Calu3 (cell line): ENCODE measurements around the gene WDR7. TPM values are rescaled to one million over a fixed set of nuclear protein-coding genes. Genes with fewer than 3 reads are reported as not detected.
A peak's percentile ranks its signal among the peaks of the same experiment; 100 is the strongest.

Experiments used
- BruUV-seq: library from RNA; stranded (reverse); fragments of 400-500 nt; replicated peaks from 2 replicates; lab custom pipeline; 2021; lab: Mats Ljungman, UMichigan
- CTCF ChIA-PET: fragments of 300-600 bp; sonication (Branson Sonifier 250); formaldehyde crosslinking; loops from one replicate; lab custom pipeline; 2022; ENCODE audit warnings: antibody characterized with exemption; lab: Charles Lee
- DNase-seq: peaks from one replicate; pipeline ENCODE4 v3.0.0; 2022
- H3K27ac Mint-ChIP-seq: one replicate; pipeline ENCODE4 v1.8.0; 2022; ENCODE audit warnings: mixed read lengths; ENCODE audit not compliant: unreplicated experiment
- H3K27me3 Mint-ChIP-seq: one replicate; pipeline ENCODE4 v1.8.0; 2022; ENCODE audit warnings: mixed read lengths; ENCODE audit not compliant: unreplicated experiment
- H3K36me3 Mint-ChIP-seq: one replicate; pipeline ENCODE4 v1.8.0; 2022; ENCODE audit warnings: mild to moderate bottlenecking, moderate library complexity, mixed read lengths; ENCODE audit not compliant: insufficient read depth, unreplicated experiment
- H3K4me1 Mint-ChIP-seq: one replicate; pipeline ENCODE4 v1.8.0; 2022; ENCODE audit warnings: mild to moderate bottlenecking, low read depth, mixed read lengths; ENCODE audit not compliant: unreplicated experiment
- H3K4me3 Mint-ChIP-seq: one replicate; pipeline ENCODE4 v1.8.0; 2022; ENCODE audit warnings: mild to moderate bottlenecking, low read depth, moderate library complexity, mixed read lengths; ENCODE audit not compliant: unreplicated experiment
- H3K9me3 Mint-ChIP-seq: one replicate; pipeline ENCODE4 v1.8.0; 2022; ENCODE audit warnings: low read depth, mixed read lengths; ENCODE audit not compliant: unreplicated experiment
- CTCF ChIP-seq: fragments of 200-600 bp; IDR thresholded peaks from one replicate; pipeline ENCODE4 v1.8.0; 2022; ENCODE audit warnings: antibody characterized with exemption; ENCODE audit not compliant: unreplicated experiment
- intact Hi-C: fragments of 100-400 bp; cut with micrococcal nuclease; formaldehyde crosslinking; loops from one replicate; pipeline ENCODE4 v1.10.0; 2022; ENCODE audit not compliant: unreplicated experiment
- total RNA-seq: library from RNA; stranded (reverse); gene quantifications from 2 replicates; pipeline ENCODE4 v1.2.3, GENCODE V29; 2022

The WDR7 gene
- total RNA-seq, 1 experiment from 2014 or later: 16.2 TPM

DNA sequence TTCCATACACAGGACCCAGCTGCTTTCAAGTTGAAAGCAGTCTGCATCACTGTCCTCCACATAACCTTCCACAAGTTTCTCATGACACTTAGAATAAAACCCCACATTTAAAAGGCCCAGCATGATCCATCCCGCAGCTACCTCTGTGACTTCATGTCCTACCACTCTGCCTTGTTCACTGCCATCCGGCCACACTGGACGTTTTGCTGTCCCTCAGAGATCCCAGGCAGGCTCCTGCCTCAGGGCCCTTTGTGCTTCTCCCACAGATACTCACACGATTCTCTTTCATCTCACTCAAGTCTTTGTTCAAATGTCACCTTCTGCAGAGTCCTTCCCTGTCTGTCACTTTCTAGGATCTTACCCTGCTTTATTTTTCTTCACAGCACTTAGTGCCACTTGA is 262.8 kb downstream of the WDR7 start:
- Mint-ChIP-seq H3K27me3 (no peaks in the 10 kb centered on the region), H3K9me3 (no peaks in the 10 kb centered on the region), H3K27ac (peak overlapping the region; percentile 32), H3K36me3 (no peaks in the 10 kb centered on the region), H3K4me3 (no peak overlapping the region), H3K4me1 (peaks cover 10% of the 10 kb centered on the region)
- CTCF ChIA-PET: no interaction called here
- DNase-seq: no peak
- BruUV-seq: no TSS peak
- no peak for TF ChIP-seq CTCF
- intact Hi-C loops: no loop called here

DNA sequence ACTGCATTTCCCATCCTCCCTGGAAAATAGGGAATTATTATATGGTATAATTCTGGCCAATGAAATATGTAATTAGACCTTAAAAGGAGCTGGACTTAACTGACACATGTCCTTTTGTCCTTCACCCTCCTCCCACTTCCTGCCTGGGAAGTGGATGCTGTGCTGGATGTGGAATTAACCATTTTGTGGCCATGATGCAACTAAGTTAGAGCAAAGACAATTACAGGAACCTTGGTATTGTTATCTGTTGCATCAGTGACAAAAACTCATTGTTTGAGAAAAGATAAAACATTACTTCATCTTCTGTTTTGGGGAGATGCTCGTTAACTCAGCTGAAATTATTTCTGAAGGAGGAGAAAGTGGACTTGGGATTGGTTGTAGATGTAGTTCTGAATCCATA is 268.0 kb downstream of the WDR7 start:
- no TSS peak for BruUV-seq
- no peaks in the 10 kb centered on the region for H3K36me3 Mint-ChIP-seq
- no peaks in the 10 kb centered on the region for H3K27me3 Mint-ChIP-seq
- H3K9me3 Mint-ChIP-seq: no peaks in the 10 kb centered on the region
- DNase-seq: no peak
- no peak overlapping the region for H3K4me3 Mint-ChIP-seq
- CTCF ChIA-PET: no interaction called here
- TF ChIP-seq CTCF: no peak
- no peak overlapping the region for H3K27ac Mint-ChIP-seq
- H3K4me1 Mint-ChIP-seq: peaks cover 10% of the 10 kb centered on the region
- intact Hi-C loops: no loop called here

DNA sequence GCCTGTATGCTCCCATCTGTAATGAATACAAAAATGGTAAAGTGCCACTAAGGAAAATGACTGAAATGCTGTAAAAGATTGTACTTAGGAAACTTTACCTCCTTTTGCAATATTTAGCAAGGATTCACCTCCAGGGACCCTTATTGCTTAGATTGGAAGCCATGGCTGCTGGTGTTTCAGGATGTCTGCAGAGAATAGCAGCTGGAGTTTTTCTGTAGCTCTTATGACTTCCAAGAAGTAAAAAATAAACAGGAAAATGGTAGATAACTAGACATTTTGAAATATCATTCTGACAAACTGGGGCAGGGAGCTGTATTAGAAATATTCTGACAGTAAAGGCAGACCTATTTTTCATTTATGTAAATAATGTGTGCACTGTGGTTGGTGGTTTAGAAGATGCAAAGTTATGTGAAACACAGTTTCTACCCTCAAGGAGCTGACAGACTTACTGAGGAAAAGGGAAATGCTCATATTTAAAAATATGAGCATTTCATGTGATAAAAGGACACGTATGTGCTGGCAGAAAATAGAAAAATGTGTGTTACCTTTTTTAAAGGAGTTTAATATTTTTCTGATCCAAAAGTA is 270.8 kb downstream of the WDR7 start:
- no peaks in the 10 kb centered on the region for H3K27me3 Mint-ChIP-seq
- no TSS peak for BruUV-seq

DNA sequence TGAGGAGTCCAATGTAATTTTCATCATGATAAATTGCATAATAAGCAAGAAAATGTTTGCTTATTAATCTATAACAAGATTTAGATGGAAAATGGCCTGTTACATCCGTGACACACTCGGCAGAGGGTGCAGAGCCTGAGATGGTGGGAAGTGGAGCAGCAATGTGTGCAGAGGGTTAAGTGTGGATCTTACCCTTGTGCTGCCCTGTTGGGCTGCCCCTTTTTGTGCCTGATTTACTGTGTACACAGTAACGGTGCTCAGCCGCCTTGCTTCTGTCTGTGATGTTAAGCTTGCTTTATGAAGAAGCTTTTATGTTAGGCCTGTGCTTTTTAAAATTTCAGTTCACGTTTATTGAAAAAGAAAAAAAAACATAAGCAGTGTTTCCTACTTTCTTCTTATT is 275.6 kb downstream of the WDR7 start:
- no TSS peak for BruUV-seq
- no peak for DNase-seq
- Mint-ChIP-seq H3K27ac (no peak overlapping the region), H3K36me3 (no peaks in the 10 kb centered on the region), H3K9me3 (no peaks in the 10 kb centered on the region), H3K4me3 (no peak overlapping the region), H3K27me3 (no peaks in the 10 kb centered on the region), H3K4me1 (no peaks in the 10 kb centered on the region)
- CTCF ChIA-PET: no interaction called here
- intact Hi-C loops: no loop called here
- no peak for TF ChIP-seq CTCF

More for the DNA sequence above, 270.8 kb downstream of the WDR7 start:
- Mint-ChIP-seq H3K27ac (no peak overlapping the region), H3K4me1 (peaks cover 10% of the 10 kb centered on the region), H3K9me3 (no peaks in the 10 kb centered on the region), H3K36me3 (no peaks in the 10 kb centered on the region), H3K4me3 (no peak overlapping the region)
- no peak for TF ChIP-seq CTCF
- no peak for DNase-seq
- intact Hi-C loops: no loop called here
- CTCF ChIA-PET: no interaction called here
